H1 (cell line): Measurements from ENCODE around the gene SATB2.

Experiments used
- ATF3 ChIP-seq: IDR thresholded peaks from 2 replicates; pipeline ENCODE4 v1.6.1; 2011; ENCODE audit warnings: low read depth, mild to moderate bottlenecking, low read length; ENCODE audit not compliant: insufficient read depth
- CBX5 ChIP-seq: fragments of 300-800, 300-1000 bp; sonication (generic); IDR thresholded peaks from 2 replicates; pipeline ENCODE4 v1.7.1; 2016; ENCODE audit warnings: antibody characterized with exemption, low read length, low read depth
- CTBP2 ChIP-seq: IDR thresholded peaks from 2 replicates; pipeline ENCODE4 v1.7.0; 2011; ENCODE audit warnings: borderline replicate concordance, mild to moderate bottlenecking, moderate library complexity, mixed read lengths, low read length; ENCODE audit not compliant: insufficient read depth, insufficient read length
- CTCF ChIP-seq, 3 experiments: IDR thresholded peaks; 1 replicate in 2 of 3; 2 replicates in 1 of 3; pipeline versions ENCODE4 v1.5.1 to v1.6.1; 2011; ENCODE audit warnings: low read length in 3 of 3, mild to moderate bottlenecking in 3 of 3, inconsistent platforms in 2 of 3, low read depth in 1 of 3, moderate library complexity in 1 of 3; ENCODE audit not compliant: insufficient read depth in 1 of 3; ENCODE audit errors: control extremely low read depth in 1 of 3

GRCh38 chr2:199279146-199279545, 178.6 kb downstream of the SATB2 start:
- TF ChIP-seq CBX5, result no peak
- TF ChIP-seq ATF3, result no peak
- TF ChIP-seq CTCF (IDR thresholded peaks at IDR 0.05; ENCODE audit: control extremely low read depth in 1 of 3, insufficient read depth in 1 of 3, low read depth in 1 of 3, low read length in 3 of 3), result no peak
- no peak for TF ChIP-seq CTBP2
